PC-9 (cell line): ENCODE results near the gene RSPH1. TPM values are rescaled to one million over a fixed set of nuclear protein-coding genes. Genes with fewer than 3 reads are reported as not detected.

Source experiments
- BruUV-seq: library from RNA; stranded (reverse); fragments of 400-500 nt; replicated peaks from 2 replicates; lab custom pipeline; 2021; lab: Mats Ljungman, UMichigan
- CTCF ChIA-PET: fragments of 300-600 bp; sonication (Branson Sonifier 250); formaldehyde crosslinking; loops from one replicate; lab custom pipeline; 2022; ENCODE audit warnings: antibody characterized with exemption; lab: Charles Lee
- POLR2A ChIA-PET: fragments of 300-600 bp; sonication (Branson Sonifier 250); formaldehyde crosslinking; loops from one replicate; lab custom pipeline; 2022; ENCODE audit warnings: antibody characterized with exemption; ENCODE audit not compliant: unreplicated experiment; lab: Charles Lee
- DNase-seq, 2 experiments: peaks; one replicate each; pipeline versions ENCODE4 v3.0.0 to v3.0.0-alpha.2; 2015 to 2022; ENCODE audit warnings: mixed read lengths in 1 of 2
- H2AFZ ChIP-seq: fragments of 200-600 bp; sonication (generic); 2 replicates; pipeline ENCODE4 v1.8.1; 2017; ENCODE audit warnings: antibody characterized with exemption
- H3F3A ChIP-seq: fragments of 200-600 bp; sonication (generic); 2 replicates; pipeline ENCODE4 v1.8.1; 2017; ENCODE audit warnings: antibody characterized with exemption, mild to moderate bottlenecking, low read depth; ENCODE audit not compliant: insufficient read depth
- H3K27ac ChIP-seq: fragments of 200-600 bp; sonication (generic); 2 replicates; pipeline ENCODE4 v1.6.1; 2016; ENCODE audit warnings: mixed run types
- H3K27me3 ChIP-seq: fragments of 200-600 bp; sonication (generic); 2 replicates; pipeline ENCODE4 v1.6.1; 2016; ENCODE audit warnings: low read depth, mixed run types; ENCODE audit not compliant: insufficient read depth
- H3K36me3 ChIP-seq: fragments of 200-600 bp; sonication (generic); 2 replicates; pipeline ENCODE4 v1.6.1; 2016; ENCODE audit warnings: low read depth, mixed run types
- H3K4me1 ChIP-seq: fragments of 200-600 bp; sonication (generic); replicated peaks from 2 replicates; pipeline ENCODE4 v1.6.1; 2016; ENCODE audit warnings: mixed run types; ENCODE audit not compliant: insufficient read depth
- H3K4me2 ChIP-seq: fragments of 200-600 bp; sonication (generic); 2 replicates; pipeline ENCODE4 v1.6.1; 2017; ENCODE audit warnings: mixed run types
- H3K4me3 ChIP-seq: fragments of 200-600 bp; sonication (generic); 2 replicates; pipeline ENCODE4 v1.6.1; 2016; ENCODE audit warnings: mixed run types
- H3K79me2 ChIP-seq: fragments of 200-600 bp; sonication (generic); 2 replicates; pipeline ENCODE4 v1.6.1; 2017; ENCODE audit warnings: low read depth, mixed run types
- H3K9me2 ChIP-seq: fragments of 200-600 bp; sonication (generic); 2 replicates; pipeline ENCODE4 v1.8.1; 2017; ENCODE audit warnings: mild to moderate bottlenecking; ENCODE audit not compliant: insufficient read depth
- H3K9me3 ChIP-seq: fragments of 200-600 bp; sonication (generic); 2 replicates; pipeline ENCODE4 v1.8.1; 2016; ENCODE audit warnings: low read depth; ENCODE audit not compliant: insufficient read depth
- H4K20me1 ChIP-seq: fragments of 200-600 bp; sonication (generic); 2 replicates; pipeline ENCODE4 v1.8.1; 2017; ENCODE audit not compliant: insufficient read depth
- EZH2 ChIP-seq: fragments of 200-600 bp; sonication (generic); IDR thresholded peaks from 2 replicates; pipeline ENCODE4 v1.8.0; 2017; ENCODE audit warnings: antibody characterized with exemption, low read depth
- intact Hi-C: fragments of 100-400 bp; cut with micrococcal nuclease; formaldehyde crosslinking; loops from one replicate; pipeline ENCODE4 v1.10.0; 2022; ENCODE audit not compliant: unreplicated experiment
- total RNA-seq: library from RNA; stranded (reverse); gene quantifications from 2 replicates; pipeline ENCODE4 v1.2.3, GENCODE V29; 2021
- TF ChIP-seq, protein P1 (sequence below): fragments of 200-600 bp; sonication (generic); conservative IDR thresholded peaks from 2 replicates; pipeline ENCODE4 v1.6.1; 2017; ENCODE audit warnings: mixed run types, antibody characterized with exemption, mild to moderate bottlenecking, moderate library complexity

The RSPH1 gene
- total RNA-seq, 1 experiment from 2014 or later, result 8.0 TPM

DNA sequence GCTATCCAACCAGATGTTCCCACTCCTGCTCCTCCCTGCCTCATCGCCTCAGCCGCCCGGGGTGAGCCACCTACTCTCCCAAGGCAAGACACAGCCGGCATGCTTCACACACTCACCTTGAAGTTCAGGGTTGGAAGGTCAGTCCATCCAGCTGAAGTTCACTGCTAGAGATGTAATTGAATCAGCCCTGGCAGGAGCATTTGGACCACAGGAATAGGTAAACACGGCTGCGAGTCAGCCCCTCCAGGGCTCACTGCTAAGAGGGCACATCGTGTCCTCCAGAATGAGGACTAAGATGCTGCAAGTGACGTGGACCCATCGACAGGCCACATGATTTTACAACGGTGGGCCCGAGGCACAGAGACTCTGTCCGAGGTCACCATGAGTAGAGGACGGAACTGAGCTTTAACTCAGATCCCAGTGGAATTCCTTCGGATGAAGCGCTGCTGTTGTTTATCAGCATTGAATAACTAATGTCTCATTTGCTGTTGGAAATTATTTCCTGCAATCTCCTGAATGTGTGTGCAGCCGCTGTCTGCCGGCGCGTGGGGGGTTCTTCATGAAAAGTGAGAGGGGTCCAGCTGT, 41.9 kb downstream of the RSPH1 start:
- DNase-seq, result no peak
- no peak overlapping the region for H3K27ac ChIP-seq
- no peaks in the 10 kb centered on the region; the same call in 1 of the 2 replicates for H3F3A ChIP-seq
- H3K9me2 ChIP-seq, result no peaks in the 10 kb centered on the region
- H3K4me3 ChIP-seq, result no peak overlapping the region
- H3K4me2 ChIP-seq, result no peak overlapping the region
- BruUV-seq, result no TSS peak
- ChIA-PET CTCF (no interaction called here), POLR2A (interaction anchor here (0.5 kb wide), 1 partner anchor 84 kb away, joined by 3 read pairs; no protein-coding TSS in a partner anchor)
- no peaks in the 10 kb centered on the region for H3K36me3 ChIP-seq
- TF ChIP-seq, protein P1, sequence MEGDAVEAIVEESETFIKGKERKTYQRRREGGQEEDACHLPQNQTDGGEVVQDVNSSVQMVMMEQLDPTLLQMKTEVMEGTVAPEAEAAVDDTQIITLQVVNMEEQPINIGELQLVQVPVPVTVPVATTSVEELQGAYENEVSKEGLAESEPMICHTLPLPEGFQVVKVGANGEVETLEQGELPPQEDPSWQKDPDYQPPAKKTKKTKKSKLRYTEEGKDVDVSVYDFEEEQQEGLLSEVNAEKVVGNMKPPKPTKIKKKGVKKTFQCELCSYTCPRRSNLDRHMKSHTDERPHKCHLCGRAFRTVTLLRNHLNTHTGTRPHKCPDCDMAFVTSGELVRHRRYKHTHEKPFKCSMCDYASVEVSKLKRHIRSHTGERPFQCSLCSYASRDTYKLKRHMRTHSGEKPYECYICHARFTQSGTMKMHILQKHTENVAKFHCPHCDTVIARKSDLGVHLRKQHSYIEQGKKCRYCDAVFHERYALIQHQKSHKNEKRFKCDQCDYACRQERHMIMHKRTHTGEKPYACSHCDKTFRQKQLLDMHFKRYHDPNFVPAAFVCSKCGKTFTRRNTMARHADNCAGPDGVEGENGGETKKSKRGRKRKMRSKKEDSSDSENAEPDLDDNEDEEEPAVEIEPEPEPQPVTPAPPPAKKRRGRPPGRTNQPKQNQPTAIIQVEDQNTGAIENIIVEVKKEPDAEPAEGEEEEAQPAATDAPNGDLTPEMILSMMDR, result no peak
- TF ChIP-seq EZH2, result no peak
- H4K20me1 ChIP-seq, result no peaks in the 10 kb centered on the region
- H3K79me2 ChIP-seq, result no peaks in the 10 kb centered on the region
- no peaks in the 10 kb centered on the region for H3K4me1 ChIP-seq
- intact Hi-C loops, result loop anchor here (5.0 kb wide), 2 partner anchors 772 to 842 kb away; no protein-coding TSS in a partner anchor
- H3K27me3 ChIP-seq, result no peaks in the 10 kb centered on the region
- H3K9me3 ChIP-seq, result no peaks in the 10 kb centered on the region
- no peak overlapping the region for H2AFZ ChIP-seq

DNA sequence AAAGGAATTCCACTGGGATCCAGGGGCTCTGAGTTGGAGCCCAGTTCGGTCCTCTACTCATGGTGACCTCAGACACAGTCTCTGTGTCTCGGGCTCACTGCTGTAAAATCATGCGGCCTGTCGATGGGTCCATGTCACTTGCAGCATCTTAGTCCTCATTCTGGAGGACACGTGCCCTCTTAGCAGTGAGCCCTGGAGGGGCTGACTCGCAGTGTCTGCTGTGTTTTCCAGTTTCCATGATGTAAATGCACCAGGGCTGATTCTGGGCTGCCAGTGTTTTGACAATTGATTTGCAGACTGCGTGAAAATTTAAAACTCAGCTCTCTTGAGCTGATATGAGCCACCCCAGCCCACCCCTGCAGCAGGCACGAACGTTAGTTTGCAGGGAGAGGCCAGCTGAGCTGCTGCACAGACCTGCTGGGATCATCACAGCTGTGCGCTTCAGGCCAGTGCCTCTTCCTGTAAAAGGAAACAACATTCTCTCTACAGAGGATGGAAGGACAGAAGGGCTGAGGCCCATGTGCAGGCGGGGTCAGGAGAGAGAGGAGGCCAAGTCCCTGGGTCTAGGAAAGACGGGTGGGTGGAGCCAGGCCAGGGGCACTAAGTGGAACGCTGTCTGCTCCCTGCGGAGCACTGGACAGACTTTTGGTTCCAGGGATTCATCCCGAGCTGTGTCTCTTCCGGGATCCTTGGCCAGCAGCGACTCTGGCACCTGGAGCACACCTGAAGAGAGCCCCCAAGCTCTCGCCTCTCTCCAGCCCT, 42.6 kb downstream of the RSPH1 start:
- no TSS peak for BruUV-seq
- TF ChIP-seq, protein P1, result no peak
- TF ChIP-seq EZH2, result no peak
- H3K4me1 ChIP-seq, result no peaks in the 10 kb centered on the region
- H3K9me2 ChIP-seq, result no peaks in the 10 kb centered on the region
- H3K79me2 ChIP-seq, result no peaks in the 10 kb centered on the region
- no peak overlapping the region for H3K27ac ChIP-seq
- H3F3A ChIP-seq, result no peaks in the 10 kb centered on the region; the same call in 1 of the 2 replicates
- no peaks in the 10 kb centered on the region for H3K27me3 ChIP-seq
- POLR2A ChIA-PET, result no interaction called here
- no peaks in the 10 kb centered on the region for H4K20me1 ChIP-seq
- intact Hi-C loops, result loop anchor here (5.0 kb wide), 2 partner anchors 771 to 841 kb away; no protein-coding TSS in a partner anchor
- no peaks in the 10 kb centered on the region for H3K9me3 ChIP-seq
- no peak overlapping the region for H3K4me2 ChIP-seq
- H3K4me3 ChIP-seq, result no peak overlapping the region
- no peak overlapping the region for H2AFZ ChIP-seq
- H3K36me3 ChIP-seq, result no peaks in the 10 kb centered on the region
- DNase-seq, result no peak
- CTCF ChIA-PET, result no interaction called here

DNA sequence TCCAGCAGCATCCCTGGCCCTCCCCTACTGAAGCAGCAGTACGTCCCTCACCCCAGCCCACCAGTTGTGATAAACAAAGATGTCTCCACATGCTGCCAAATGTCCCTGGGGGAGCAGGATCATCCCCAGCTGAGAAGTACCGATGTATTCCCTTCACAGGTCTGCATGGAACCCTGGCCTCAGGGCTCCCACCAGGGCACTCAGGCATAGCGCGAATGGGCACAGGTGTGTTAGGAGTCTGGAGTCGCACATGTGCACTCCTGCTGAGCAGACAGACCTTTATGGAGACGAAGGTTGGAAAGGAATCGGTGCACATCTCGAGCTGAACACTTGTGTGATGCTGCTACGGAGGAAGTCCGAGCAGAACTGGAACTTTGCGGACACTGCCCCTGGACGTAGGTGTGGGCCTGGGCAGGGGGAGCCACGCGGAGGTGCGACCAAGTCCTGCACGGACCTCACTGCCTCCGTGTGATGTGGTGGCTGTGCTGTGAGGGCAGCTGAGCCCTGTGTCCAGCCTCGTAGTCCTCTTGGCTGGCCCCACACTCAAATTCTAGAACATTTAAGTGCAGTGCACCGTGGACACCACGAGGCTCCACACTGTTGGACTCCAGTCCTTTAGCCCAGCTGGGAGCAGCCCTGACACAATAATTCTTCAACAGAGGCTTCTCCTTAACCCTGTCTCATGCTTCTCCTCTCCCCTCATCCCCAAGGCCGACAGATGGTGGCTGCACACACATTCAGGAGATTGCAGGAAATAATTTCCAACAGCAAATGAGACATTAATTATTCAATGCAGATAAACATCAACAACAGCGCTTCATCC, 43.4 kb downstream of the RSPH1 start:
- H3K4me1 ChIP-seq, result no peaks in the 10 kb centered on the region
- no peak overlapping the region for H3K27ac ChIP-seq
- no peak for DNase-seq
- no TSS peak for BruUV-seq
- no peaks in the 10 kb centered on the region for H3K36me3 ChIP-seq
- no peaks in the 10 kb centered on the region for H3K9me2 ChIP-seq
- H3K9me3 ChIP-seq, result no peaks in the 10 kb centered on the region
- POLR2A ChIA-PET, result no interaction called here
- intact Hi-C loops, result loop anchor here (5.0 kb wide), 2 partner anchors 770 to 840 kb away; no protein-coding TSS in a partner anchor
- no peak overlapping the region for H3K4me2 ChIP-seq
- H3K79me2 ChIP-seq, result no peaks in the 10 kb centered on the region
- H3F3A ChIP-seq, result no peaks in the 10 kb centered on the region; the same call in 1 of the 2 replicates
- H2AFZ ChIP-seq, result no peak overlapping the region
- H3K27me3 ChIP-seq, result no peaks in the 10 kb centered on the region
- no peak overlapping the region for H3K4me3 ChIP-seq
- H4K20me1 ChIP-seq, result no peaks in the 10 kb centered on the region
- CTCF ChIA-PET, result no interaction called here
- no peak for TF ChIP-seq EZH2
- TF ChIP-seq, protein P1, result no peak
